ENCODE results near the gene TNFRSF6B. TPM values are rescaled to one million over a fixed set of nuclear protein-coding genes. Genes with fewer than 3 reads are reported as not detected.
A peak's percentile ranks its signal among the peaks of the same experiment; 100 is the strongest.

The TNFRSF6B gene
- total RNA-seq, 3 donors from 2014 or later (not counting 1 experiment from before 2014, with no cell fraction given), result not detected

- peak within 1 kb of the TSS; percentile 83 to 87 for H3K27ac Mint-ChIP-seq
- Histone ChIP-seq H3K36me3 (ENCODE audit: control insufficient read depth, insufficient read depth, low read length) (peaks cover 34% of the 10 kb centered on the region), H3K4me3 (ENCODE audit: low read length) (peak within 1 kb of the TSS; percentile 43), H3K4me1 (ENCODE audit: control insufficient read depth, insufficient read depth, low read length) (peaks cover 29% of the 10 kb centered on the region), H3K27ac (ENCODE audit: low read length) (peak within 1 kb of the TSS; percentile 78), H3K9me3 (ENCODE audit: control insufficient read depth, insufficient read depth, low read length) (no peaks in the 10 kb centered on the region), H3K27me3 (ENCODE audit: control insufficient read depth, insufficient read depth, low read length) (no peaks in the 10 kb centered on the region)
- DNase-seq, result peak; percentile 84 to 93
- TF ChIP-seq CTCF (IDR thresholded peaks at IDR 0.05), result no peak
- peaks cover 37 to 42% of the 10 kb centered on the region in 2 donors for H3K4me1 Mint-ChIP-seq
- WGBS (ENCODE audit: insufficient coverage), result under 1% methylated on average over 98 of the region's 98 CpGs
- peaks cover 7% of the 10 kb centered on the region for H3K36me3 Mint-ChIP-seq
- no peaks in the 10 kb centered on the region for H3K27me3 Mint-ChIP-seq (ENCODE audit: low read depth in 2 of 2)
- ATAC-seq, result peak; percentile 85 to 92 (median 88)
- intact Hi-C loops (cut with micrococcal nuclease), result loop anchor here (1.0 to 5.0 kb wide), 3 partner anchors 35 to 158 kb away; partner anchors contain the start of gene TPD52L2
- H3K9me3 Mint-ChIP-seq, result no peaks in the 10 kb centered on the region
- H3K4me3 Mint-ChIP-seq, result peak within 1 kb of the TSS; percentile 84
These were observed 11.3 kb downstream of the TNFRSF6B start, which contains the start of the genes ARFRP1 and ZGPAT for GRCh38 chr20:63707558-63708300. Gene ARFRP1 (minus strand): TSS chr20:63707976. CDS start chr20:63707091, 885 bp downstream. Gene ZGPAT (plus strand): TSS chr20:63708039. CDS start chr20:63708581, 542 bp downstream.

- peaks cover 34% of the 10 kb centered on the region for H3K36me3 ChIP-seq (ENCODE audit: control insufficient read depth, insufficient read depth, low read length)
- H3K4me1 Mint-ChIP-seq, result peaks cover 37 to 42% of the 10 kb centered on the region in 2 donors
- ATAC-seq (peak; percentile 18 to 27 (median 18)), DNase-seq (peak in 1 of 2 donors; percentile 42)
- H3K36me3 Mint-ChIP-seq, result peaks cover 7% of the 10 kb centered on the region
- H3K4me1 ChIP-seq (ENCODE audit: control insufficient read depth, insufficient read depth, low read length), result peaks cover 29% of the 10 kb centered on the region
- peak overlapping the region; percentile 78 for H3K4me3 Mint-ChIP-seq
- H3K27ac Mint-ChIP-seq, result peak overlapping the region; percentile 79 to 87
- no peak for TF ChIP-seq CTCF (IDR thresholded peaks at IDR 0.05)
- H3K27me3 ChIP-seq (ENCODE audit: control insufficient read depth, insufficient read depth, low read length), result no peaks in the 10 kb centered on the region
- H3K27me3 Mint-ChIP-seq (ENCODE audit: low read depth in 2 of 2), result no peaks in the 10 kb centered on the region
- no peaks in the 10 kb centered on the region for H3K9me3 Mint-ChIP-seq
- no peaks in the 10 kb centered on the region for H3K9me3 ChIP-seq (ENCODE audit: control insufficient read depth, insufficient read depth, low read length)
- peak overlapping the region; percentile 43 for H3K4me3 ChIP-seq (ENCODE audit: low read length)
- H3K27ac ChIP-seq (ENCODE audit: low read length), result peak overlapping the region; percentile 52
- intact Hi-C loops (cut with micrococcal nuclease), result loop anchor here (5.0 kb wide), 1 partner anchor 34 kb away; no protein-coding TSS in a partner anchor
- 27% methylated on average over 67 of the region's 67 CpGs for WGBS (ENCODE audit: insufficient coverage)
These were observed 12.1 kb downstream of the TNFRSF6B start for GRCh38 chr20:63708301-63709148.

- Mint-ChIP-seq H3K4me3 (peak overlapping the region; percentile 78), H3K27me3 (ENCODE audit: low read depth in 2 of 2) (no peaks in the 10 kb centered on the region), H3K9me3 (no peaks in the 10 kb centered on the region), H3K27ac (peak overlapping the region; percentile 79 to 87), H3K4me1 (peaks cover 37 to 42% of the 10 kb centered on the region in 2 donors), H3K36me3 (peaks cover 7% of the 10 kb centered on the region)
- ATAC-seq (no peak), DNase-seq (no peak)
- TF ChIP-seq CTCF (IDR thresholded peaks at IDR 0.05), result no peak
- intact Hi-C loops (cut with micrococcal nuclease), result loop anchor here (5.0 kb wide), 1 partner anchor 33 kb away; no protein-coding TSS in a partner anchor
- Histone ChIP-seq H3K27me3 (ENCODE audit: control insufficient read depth, insufficient read depth, low read length) (no peaks in the 10 kb centered on the region), H3K4me1 (ENCODE audit: control insufficient read depth, insufficient read depth, low read length) (peaks cover 29% of the 10 kb centered on the region), H3K4me3 (ENCODE audit: low read length) (no peak overlapping the region), H3K27ac (ENCODE audit: low read length) (no peak overlapping the region), H3K36me3 (ENCODE audit: control insufficient read depth, insufficient read depth, low read length) (peaks cover 30% of the 10 kb centered on the region), H3K9me3 (ENCODE audit: control insufficient read depth, insufficient read depth, low read length) (no peaks in the 10 kb centered on the region)
- WGBS (ENCODE audit: insufficient coverage), result 92% methylated on average over 17 of the region's 17 CpGs
These were observed 12.7 kb downstream of the TNFRSF6B start for GRCh38 chr20:63709149-63709527.

Measured in natural killer cell (primary cell).